Stimulated activated memory B cell treated with anti-CD40 and anti-IgM and Interleukin-4, amounts not matched to agents 10 μg/mL and 1 μg/mL and 100 μg/mL, for 72 hours (primary cell): ENCODE results near the gene CSRNP2.
"Not testable (repeated sequence)": the region's sequence is repeated elsewhere in the genome, so short reads cannot be mapped to it uniquely, and the experiment has no call there.

Source experiments
- ATAC-seq: fragments of 150-1000 bp; cut with Tn5 transposase; 2 replicates; pipeline ENCODE4 v1.10.0; 2021
- H3K27ac Mint-ChIP-seq: one replicate; pipeline ENCODE4 v1.8.0; 2022; ENCODE audit warnings: mild to moderate bottlenecking, mixed read lengths
- H3K27me3 Mint-ChIP-seq: one replicate; pipeline ENCODE4 v1.8.0; 2022; ENCODE audit warnings: mixed read lengths
- H3K36me3 Mint-ChIP-seq: one replicate; pipeline ENCODE4 v1.8.0; 2022; ENCODE audit warnings: mixed read lengths
- H3K4me1 Mint-ChIP-seq: one replicate; pipeline ENCODE4 v1.8.0; 2022; ENCODE audit warnings: mixed read lengths
- H3K4me3 Mint-ChIP-seq: one replicate; pipeline ENCODE4 v1.8.0; 2022; ENCODE audit warnings: mild to moderate bottlenecking, moderate library complexity, mixed read lengths
- H3K9me3 Mint-ChIP-seq: one replicate; pipeline ENCODE4 v1.8.0; 2022; ENCODE audit warnings: mixed read lengths

The CSRNP2 gene

GRCh38 chr12:51086933-51087332, 3.5 kb upstream of the CSRNP2 start:
- no peaks in the 10 kb centered on the region for H3K27me3 Mint-ChIP-seq
- ATAC-seq: no peak
- no peak overlapping the region for H3K27ac Mint-ChIP-seq

DNA sequence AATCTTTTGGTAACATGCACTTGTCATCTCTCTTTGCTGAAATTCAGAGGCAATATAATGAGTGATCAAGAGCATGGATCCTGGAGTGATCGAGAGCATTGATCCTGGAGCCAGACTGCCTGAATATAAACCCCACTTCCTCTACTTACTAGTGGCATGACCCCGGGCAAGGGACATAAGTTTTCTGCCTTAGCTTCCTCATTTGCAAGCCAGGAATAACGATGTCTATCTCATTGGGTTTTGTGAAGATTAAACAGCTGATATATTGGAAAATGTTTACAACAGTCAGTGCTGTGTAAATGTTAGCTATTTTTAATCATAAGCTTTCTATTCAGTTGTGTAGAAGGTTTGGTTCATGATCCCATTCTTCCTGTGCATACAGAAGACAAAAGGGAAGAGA, 2.4 kb upstream of the CSRNP2 start:
- no peaks in the 10 kb centered on the region for H3K9me3 Mint-ChIP-seq
- no peaks in the 10 kb centered on the region for H3K27me3 Mint-ChIP-seq
- peaks cover 29% of the 10 kb centered on the region for H3K4me1 Mint-ChIP-seq
- no peak overlapping the region for H3K4me3 Mint-ChIP-seq
- no peak overlapping the region for H3K27ac Mint-ChIP-seq
- ATAC-seq: no peak
- H3K36me3 Mint-ChIP-seq: peaks cover 7% of the 10 kb centered on the region

More at GRCh38 chr12:51086933-51087332, 3.5 kb upstream of the CSRNP2 start:
- H3K4me1 Mint-ChIP-seq: peaks cover 20% of the 10 kb centered on the region
- H3K4me3 Mint-ChIP-seq: no peak overlapping the region
- H3K9me3 Mint-ChIP-seq: no peaks in the 10 kb centered on the region
- H3K36me3 Mint-ChIP-seq: peaks cover 12% of the 10 kb centered on the region

DNA sequence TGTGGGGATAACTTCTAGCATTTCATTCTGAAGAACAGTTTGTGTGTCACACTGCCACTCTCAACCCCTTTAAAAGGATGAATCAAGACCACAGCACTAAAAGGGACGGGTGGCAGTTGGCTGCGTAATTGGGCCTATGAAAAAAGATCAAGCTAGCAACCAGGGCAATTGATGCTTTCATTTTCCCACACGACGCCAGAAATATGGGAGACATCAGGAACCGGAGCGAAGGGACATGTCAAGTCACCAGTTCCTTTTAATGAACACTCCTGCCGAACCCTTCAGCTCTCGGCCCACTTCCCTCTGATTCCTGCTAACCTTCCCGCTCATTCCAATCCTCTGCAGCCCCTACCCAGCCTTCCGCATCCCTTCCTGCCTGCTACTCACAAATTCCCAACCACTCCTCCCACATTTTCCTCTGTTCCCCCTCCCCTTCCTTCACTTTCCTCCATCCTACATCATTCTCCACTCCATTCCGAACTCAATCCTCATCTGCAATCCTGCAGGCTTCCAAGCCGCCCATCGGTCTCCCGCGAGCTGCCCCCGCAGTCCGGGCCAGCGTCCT, 753 bp downstream of the CSRNP2 start:
- Mint-ChIP-seq H3K27me3 (no peaks in the 10 kb centered on the region), H3K4me1 (peaks cover 29% of the 10 kb centered on the region), H3K9me3 (no peaks in the 10 kb centered on the region), H3K27ac (peak overlapping the region; percentile 89), H3K4me3 (peak overlapping the region; percentile 98), H3K36me3 (peaks cover 5% of the 10 kb centered on the region)
- no peak for ATAC-seq

- ATAC-seq: no peak
- no peaks in the 10 kb centered on the region for H3K9me3 Mint-ChIP-seq
- no peaks in the 10 kb centered on the region for H3K27me3 Mint-ChIP-seq
- H3K27ac Mint-ChIP-seq: peak overlapping the region; percentile 89
- H3K36me3 Mint-ChIP-seq: peaks cover 5% of the 10 kb centered on the region
- H3K4me3 Mint-ChIP-seq: no peak overlapping the region
- H3K4me1 Mint-ChIP-seq: peaks cover 28% of the 10 kb centered on the region
Observed at GRCh38 chr12:51081421-51081820, 2.0 kb downstream of the CSRNP2 start.

GRCh38 chr12:51080136-51080535, 3.3 kb downstream of the CSRNP2 start:
- peaks cover 5% of the 10 kb centered on the region for H3K36me3 Mint-ChIP-seq
- ATAC-seq: no peak
- H3K27me3 Mint-ChIP-seq: no peaks in the 10 kb centered on the region
- H3K4me1 Mint-ChIP-seq: peaks cover 28% of the 10 kb centered on the region
- no peak overlapping the region for H3K4me3 Mint-ChIP-seq
- no peak overlapping the region for H3K27ac Mint-ChIP-seq
- H3K9me3 Mint-ChIP-seq: no peaks in the 10 kb centered on the region

- not testable (repeated sequence) for H3K9me3 Mint-ChIP-seq, H3K4me3 Mint-ChIP-seq, H3K27me3 Mint-ChIP-seq, H3K27ac Mint-ChIP-seq, H3K36me3 Mint-ChIP-seq, ATAC-seq
- peaks cover 28% of the 10 kb centered on the region for H3K4me1 Mint-ChIP-seq
Observed at GRCh38 chr12:51078866-51079265, 4.5 kb downstream of the CSRNP2 start.

DNA sequence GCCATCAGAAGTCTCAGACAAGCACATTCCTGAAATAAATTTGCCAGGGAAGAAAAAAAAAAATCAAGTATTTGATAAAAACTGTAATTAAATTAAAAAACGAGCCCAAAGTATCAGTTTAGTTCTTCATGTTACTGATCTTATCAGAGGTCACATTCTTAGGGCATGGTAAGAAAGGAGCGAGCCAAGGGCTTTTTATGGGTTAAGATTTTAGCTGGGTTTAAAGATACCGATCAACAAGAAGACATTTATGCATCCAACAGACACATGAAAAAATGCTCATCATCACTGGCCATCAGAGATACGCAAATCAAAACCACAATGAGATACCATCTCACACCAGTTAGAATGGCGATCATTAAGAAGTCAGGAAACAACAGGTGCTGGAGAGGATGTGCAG, 5.0 kb downstream of the CSRNP2 start:
- not testable (repeated sequence) for ATAC-seq, H3K27ac Mint-ChIP-seq, H3K9me3 Mint-ChIP-seq, H3K27me3 Mint-ChIP-seq, H3K4me3 Mint-ChIP-seq
- peaks cover 12% of the 10 kb centered on the region for H3K36me3 Mint-ChIP-seq
- H3K4me1 Mint-ChIP-seq: peaks cover 28% of the 10 kb centered on the region

GRCh38 chr12:51077930-51078329, 5.5 kb downstream of the CSRNP2 start:
- ATAC-seq: no peak
- no peak overlapping the region for H3K27ac Mint-ChIP-seq
- H3K4me1 Mint-ChIP-seq: peaks cover 24% of the 10 kb centered on the region
- H3K27me3 Mint-ChIP-seq: no peaks in the 10 kb centered on the region
- H3K36me3 Mint-ChIP-seq: peaks cover 16% of the 10 kb centered on the region
- H3K9me3 Mint-ChIP-seq: no peaks in the 10 kb centered on the region
- H3K4me3 Mint-ChIP-seq: no peak overlapping the region

DNA sequence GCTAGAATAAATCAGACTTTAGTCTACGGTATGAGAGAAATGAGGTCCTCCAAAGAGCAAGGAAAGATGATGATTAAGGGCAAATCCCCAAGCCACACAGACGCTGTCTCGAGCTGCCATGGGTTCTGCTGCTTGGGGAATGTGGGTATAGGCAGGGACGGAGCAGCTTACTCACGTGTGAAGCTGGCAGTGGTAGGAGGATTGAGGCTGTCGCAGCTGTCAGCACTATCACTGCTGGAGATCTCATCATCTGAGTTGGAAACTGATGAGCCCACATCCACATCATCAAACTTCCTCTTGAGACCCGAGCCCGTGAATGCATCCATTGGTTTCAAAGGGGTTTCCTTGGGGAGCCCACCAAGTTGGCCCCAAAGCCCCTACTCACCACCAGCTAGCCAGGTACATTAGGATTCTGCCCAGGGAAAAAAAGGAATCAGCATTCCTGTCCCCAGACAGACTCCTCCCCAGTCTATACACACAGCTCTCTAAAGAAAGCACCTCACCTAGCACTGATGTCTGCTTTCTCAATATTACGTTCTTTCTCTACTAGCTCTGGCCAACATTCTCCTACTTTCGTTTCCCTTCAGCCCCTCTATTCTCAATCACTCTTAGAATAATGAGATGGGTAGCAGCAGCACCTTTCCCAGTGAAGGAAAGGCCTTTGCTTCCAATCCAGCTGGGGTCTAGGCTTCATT, 7.0 kb downstream of the CSRNP2 start:
- no peak for ATAC-seq
- no peaks in the 10 kb centered on the region for H3K9me3 Mint-ChIP-seq
- peaks cover 25% of the 10 kb centered on the region for H3K36me3 Mint-ChIP-seq
- H3K27me3 Mint-ChIP-seq: no peaks in the 10 kb centered on the region
- H3K4me1 Mint-ChIP-seq: peaks cover 8% of the 10 kb centered on the region
- no peak overlapping the region for H3K27ac Mint-ChIP-seq
- H3K4me3 Mint-ChIP-seq: no peak overlapping the region

DNA sequence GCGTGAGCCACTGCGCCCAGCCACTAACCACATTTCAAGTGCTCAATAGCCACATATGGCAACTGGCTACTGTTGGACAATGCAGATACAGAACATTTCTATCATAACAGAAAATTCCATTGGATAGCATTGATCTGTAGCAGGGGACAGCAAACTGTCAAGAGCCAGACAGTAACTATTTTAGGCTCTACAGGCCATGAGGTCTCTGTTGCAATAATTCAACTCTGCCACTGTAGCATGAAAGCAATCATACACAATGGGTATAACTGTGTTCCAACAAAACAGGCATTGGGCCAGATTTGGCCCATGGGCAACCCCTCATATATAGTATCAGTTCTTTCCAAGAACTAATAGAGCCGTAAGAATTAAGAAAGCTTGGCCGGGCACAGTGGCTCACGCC, 8.0 kb downstream of the CSRNP2 start:
- ATAC-seq: no peak
- Mint-ChIP-seq H3K27me3 (no peaks in the 10 kb centered on the region), H3K4me1 (peaks cover 1% of the 10 kb centered on the region), H3K4me3 (no peak overlapping the region), H3K9me3 (no peaks in the 10 kb centered on the region), H3K27ac (no peak overlapping the region), H3K36me3 (peaks cover 25% of the 10 kb centered on the region)

GRCh38 chr12:51071663-51072062, 11.7 kb downstream of the CSRNP2 start:
- ATAC-seq: no peak
- Mint-ChIP-seq H3K27ac (no peak overlapping the region), H3K27me3 (no peaks in the 10 kb centered on the region), H3K4me3 (no peak overlapping the region), H3K4me1 (no peaks in the 10 kb centered on the region), H3K36me3 (peaks cover 34% of the 10 kb centered on the region), H3K9me3 (no peaks in the 10 kb centered on the region)

DNA sequence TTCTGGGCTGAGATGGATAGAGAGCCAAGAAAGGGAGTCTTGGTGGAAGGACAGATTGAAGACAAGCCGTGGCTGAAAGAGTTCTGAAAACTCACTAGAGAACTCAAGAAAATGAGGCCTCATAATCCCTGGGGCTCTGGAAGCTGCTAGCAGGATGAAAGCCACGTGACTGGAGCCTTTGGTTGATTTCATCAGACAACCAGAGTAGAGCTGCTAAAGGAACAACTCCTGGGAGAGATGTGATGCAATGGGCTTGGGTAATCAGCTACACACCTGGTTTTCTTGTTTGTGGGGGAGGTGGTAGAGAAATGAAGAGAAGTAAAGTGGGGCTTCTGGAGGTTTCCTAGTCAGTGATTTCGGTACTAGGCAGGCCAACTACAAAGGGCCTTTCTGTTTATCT, 13.4 kb downstream of the CSRNP2 start:
- ATAC-seq: no peak
- no peak overlapping the region for H3K4me3 Mint-ChIP-seq
- H3K4me1 Mint-ChIP-seq: no peaks in the 10 kb centered on the region
- no peaks in the 10 kb centered on the region for H3K27me3 Mint-ChIP-seq
- H3K36me3 Mint-ChIP-seq: peaks cover 34% of the 10 kb centered on the region
- H3K27ac Mint-ChIP-seq: no peak overlapping the region
- H3K9me3 Mint-ChIP-seq: no peaks in the 10 kb centered on the region

- ATAC-seq: no peak
- H3K4me1 Mint-ChIP-seq: no peaks in the 10 kb centered on the region
- peaks cover 33% of the 10 kb centered on the region for H3K36me3 Mint-ChIP-seq
- no peak overlapping the region for H3K4me3 Mint-ChIP-seq
- no peaks in the 10 kb centered on the region for H3K9me3 Mint-ChIP-seq
- no peak overlapping the region for H3K27ac Mint-ChIP-seq
- H3K27me3 Mint-ChIP-seq: no peaks in the 10 kb centered on the region
Observed at GRCh38 chr12:51067771-51068170, 15.6 kb downstream of the CSRNP2 start.

DNA sequence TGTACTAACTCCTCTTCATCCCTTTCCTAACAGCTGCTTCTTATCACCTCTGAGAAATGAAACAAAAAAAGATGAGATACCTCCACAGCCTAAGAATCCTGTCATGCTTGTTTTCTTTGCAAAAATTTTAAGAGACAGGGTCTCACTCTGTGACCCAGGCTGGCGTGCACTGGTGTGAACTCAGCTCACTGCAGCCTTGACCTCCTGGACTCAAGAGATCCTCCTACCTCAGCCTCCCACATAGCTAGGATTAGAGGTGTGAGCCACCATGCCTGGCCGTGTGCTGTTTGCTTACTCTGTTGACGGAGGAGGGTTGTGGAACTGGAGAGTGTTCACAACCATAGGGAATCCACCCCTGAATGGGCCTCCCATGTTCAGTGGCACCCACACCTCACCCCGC, 16.2 kb downstream of the CSRNP2 start:
- no peaks in the 10 kb centered on the region for H3K9me3 Mint-ChIP-seq
- no peak overlapping the region for H3K4me3 Mint-ChIP-seq
- peaks cover 32% of the 10 kb centered on the region for H3K36me3 Mint-ChIP-seq
- no peaks in the 10 kb centered on the region for H3K4me1 Mint-ChIP-seq
- no peak overlapping the region for H3K27ac Mint-ChIP-seq
- no peak for ATAC-seq
- no peaks in the 10 kb centered on the region for H3K27me3 Mint-ChIP-seq

- H3K27me3 Mint-ChIP-seq: no peaks in the 10 kb centered on the region
- no peaks in the 10 kb centered on the region for H3K4me1 Mint-ChIP-seq
- no peaks in the 10 kb centered on the region for H3K9me3 Mint-ChIP-seq
- no peak overlapping the region for H3K4me3 Mint-ChIP-seq
- ATAC-seq: no peak
- H3K36me3 Mint-ChIP-seq: peaks cover 26% of the 10 kb centered on the region
- no peak overlapping the region for H3K27ac Mint-ChIP-seq
Observed at GRCh38 chr12:51065530-51065929, 17.9 kb downstream of the CSRNP2 start.

GRCh38 chr12:51062631-51063397, 20.6 kb downstream of the CSRNP2 start:
- Mint-ChIP-seq H3K36me3 (peaks cover 35% of the 10 kb centered on the region), H3K4me1 (no peaks in the 10 kb centered on the region), H3K27ac (peak overlapping the region; percentile 30), H3K27me3 (no peaks in the 10 kb centered on the region), H3K4me3 (no peak overlapping the region), H3K9me3 (no peaks in the 10 kb centered on the region)
- ATAC-seq: no peak
